HL-60 (cell line): ENCODE results near the gene RSRC2.
"Not testable (repeated sequence)": the region's sequence is repeated elsewhere in the genome, so short reads cannot be mapped to it uniquely, and the experiment has no call there.

ENCODE experiments used
- DNase-seq, 2 experiments: peaks; one replicate each; pipeline ENCODE4 v3.0.0-alpha.2; 2010 to 2020; ENCODE audit warnings: low read depth in 1 of 2, low spot score in 1 of 2
- H3K27ac ChIP-seq: fragments of 250-450 bp; sonication (Bioruptor Pico); replicated peaks from 2 replicates; pipeline ENCODE4 v1.5.1; 2020; ENCODE audit warnings: mild to moderate bottlenecking, moderate library complexity
- H3K27me3 ChIP-seq: fragments of 250-450 bp; sonication (Bioruptor Pico); 2 replicates; pipeline ENCODE4 v1.5.1; 2021; ENCODE audit warnings: mild to moderate bottlenecking, moderate library complexity; ENCODE audit not compliant: insufficient read depth, poor library complexity, severe bottlenecking
- H3K4me3 ChIP-seq: replicated peaks from 2 replicates; pipeline ENCODE4 v1.5.1; 2011; ENCODE audit warnings: mild to moderate bottlenecking, control low read depth, low read length; ENCODE audit not compliant: insufficient read depth
- GABPA ChIP-seq: IDR thresholded peaks from 2 replicates; pipeline ENCODE4 v1.6.1; 2012; ENCODE audit warnings: low read depth
- POLR2AphosphoS5 ChIP-seq: IDR thresholded peaks from 2 replicates; pipeline ENCODE4 v1.6.1; 2012; ENCODE audit warnings: low read depth
- SPI1 ChIP-seq: IDR thresholded peaks from 2 replicates; pipeline ENCODE4 v1.6.1; 2012; ENCODE audit warnings: low read depth, mild to moderate bottlenecking, borderline replicate concordance
- TF ChIP-seq, protein P1 (sequence below): IDR thresholded peaks from one replicate; pipeline ENCODE4 v1.5.1; 2011; ENCODE audit warnings: low read length, control low read depth, inconsistent platforms; ENCODE audit not compliant: insufficient read depth
- TF ChIP-seq, protein P2 (sequence below): IDR thresholded peaks from 2 replicates; pipeline ENCODE4 v1.6.1; 2012; ENCODE audit warnings: low read depth; ENCODE audit not compliant: insufficient replicate concordance

RSRC2 gene

DNA sequence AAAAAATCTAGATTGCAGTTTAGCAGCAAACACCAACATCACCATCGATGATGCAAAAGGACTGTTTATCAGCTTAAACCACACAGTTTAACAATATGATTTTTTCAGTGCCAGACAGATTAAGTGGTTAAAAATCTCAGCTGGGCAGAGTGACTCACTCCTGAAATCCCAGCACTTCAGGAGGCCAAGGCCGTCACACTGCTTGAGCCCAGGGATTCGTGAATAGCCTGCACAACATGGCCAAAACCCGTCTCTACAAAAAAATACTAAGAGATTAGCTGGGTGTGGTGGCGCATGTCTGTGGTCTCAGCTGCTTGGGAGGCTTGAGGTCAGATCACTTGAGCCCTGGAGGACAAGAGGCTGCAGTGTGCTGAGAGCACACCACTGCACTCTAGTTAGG is 8.9 kb downstream of the RSRC2 start:
- no peak for DNase-seq
- H3K27me3 ChIP-seq: no peaks in the 10 kb centered on the region
- H3K27ac ChIP-seq: no peak overlapping the region
- no peak for TF ChIP-seq SPI1
- TF ChIP-seq, protein P1, sequence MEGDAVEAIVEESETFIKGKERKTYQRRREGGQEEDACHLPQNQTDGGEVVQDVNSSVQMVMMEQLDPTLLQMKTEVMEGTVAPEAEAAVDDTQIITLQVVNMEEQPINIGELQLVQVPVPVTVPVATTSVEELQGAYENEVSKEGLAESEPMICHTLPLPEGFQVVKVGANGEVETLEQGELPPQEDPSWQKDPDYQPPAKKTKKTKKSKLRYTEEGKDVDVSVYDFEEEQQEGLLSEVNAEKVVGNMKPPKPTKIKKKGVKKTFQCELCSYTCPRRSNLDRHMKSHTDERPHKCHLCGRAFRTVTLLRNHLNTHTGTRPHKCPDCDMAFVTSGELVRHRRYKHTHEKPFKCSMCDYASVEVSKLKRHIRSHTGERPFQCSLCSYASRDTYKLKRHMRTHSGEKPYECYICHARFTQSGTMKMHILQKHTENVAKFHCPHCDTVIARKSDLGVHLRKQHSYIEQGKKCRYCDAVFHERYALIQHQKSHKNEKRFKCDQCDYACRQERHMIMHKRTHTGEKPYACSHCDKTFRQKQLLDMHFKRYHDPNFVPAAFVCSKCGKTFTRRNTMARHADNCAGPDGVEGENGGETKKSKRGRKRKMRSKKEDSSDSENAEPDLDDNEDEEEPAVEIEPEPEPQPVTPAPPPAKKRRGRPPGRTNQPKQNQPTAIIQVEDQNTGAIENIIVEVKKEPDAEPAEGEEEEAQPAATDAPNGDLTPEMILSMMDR: no peak
- TF ChIP-seq, protein P2, sequence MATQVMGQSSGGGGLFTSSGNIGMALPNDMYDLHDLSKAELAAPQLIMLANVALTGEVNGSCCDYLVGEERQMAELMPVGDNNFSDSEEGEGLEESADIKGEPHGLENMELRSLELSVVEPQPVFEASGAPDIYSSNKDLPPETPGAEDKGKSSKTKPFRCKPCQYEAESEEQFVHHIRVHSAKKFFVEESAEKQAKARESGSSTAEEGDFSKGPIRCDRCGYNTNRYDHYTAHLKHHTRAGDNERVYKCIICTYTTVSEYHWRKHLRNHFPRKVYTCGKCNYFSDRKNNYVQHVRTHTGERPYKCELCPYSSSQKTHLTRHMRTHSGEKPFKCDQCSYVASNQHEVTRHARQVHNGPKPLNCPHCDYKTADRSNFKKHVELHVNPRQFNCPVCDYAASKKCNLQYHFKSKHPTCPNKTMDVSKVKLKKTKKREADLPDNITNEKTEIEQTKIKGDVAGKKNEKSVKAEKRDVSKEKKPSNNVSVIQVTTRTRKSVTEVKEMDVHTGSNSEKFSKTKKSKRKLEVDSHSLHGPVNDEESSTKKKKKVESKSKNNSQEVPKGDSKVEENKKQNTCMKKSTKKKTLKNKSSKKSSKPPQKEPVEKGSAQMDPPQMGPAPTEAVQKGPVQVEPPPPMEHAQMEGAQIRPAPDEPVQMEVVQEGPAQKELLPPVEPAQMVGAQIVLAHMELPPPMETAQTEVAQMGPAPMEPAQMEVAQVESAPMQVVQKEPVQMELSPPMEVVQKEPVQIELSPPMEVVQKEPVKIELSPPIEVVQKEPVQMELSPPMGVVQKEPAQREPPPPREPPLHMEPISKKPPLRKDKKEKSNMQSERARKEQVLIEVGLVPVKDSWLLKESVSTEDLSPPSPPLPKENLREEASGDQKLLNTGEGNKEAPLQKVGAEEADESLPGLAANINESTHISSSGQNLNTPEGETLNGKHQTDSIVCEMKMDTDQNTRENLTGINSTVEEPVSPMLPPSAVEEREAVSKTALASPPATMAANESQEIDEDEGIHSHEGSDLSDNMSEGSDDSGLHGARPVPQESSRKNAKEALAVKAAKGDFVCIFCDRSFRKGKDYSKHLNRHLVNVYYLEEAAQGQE: no peak
- no peak for TF ChIP-seq POLR2AphosphoS5
- TF ChIP-seq GABPA: no peak
- no peak overlapping the region for H3K4me3 ChIP-seq

DNA sequence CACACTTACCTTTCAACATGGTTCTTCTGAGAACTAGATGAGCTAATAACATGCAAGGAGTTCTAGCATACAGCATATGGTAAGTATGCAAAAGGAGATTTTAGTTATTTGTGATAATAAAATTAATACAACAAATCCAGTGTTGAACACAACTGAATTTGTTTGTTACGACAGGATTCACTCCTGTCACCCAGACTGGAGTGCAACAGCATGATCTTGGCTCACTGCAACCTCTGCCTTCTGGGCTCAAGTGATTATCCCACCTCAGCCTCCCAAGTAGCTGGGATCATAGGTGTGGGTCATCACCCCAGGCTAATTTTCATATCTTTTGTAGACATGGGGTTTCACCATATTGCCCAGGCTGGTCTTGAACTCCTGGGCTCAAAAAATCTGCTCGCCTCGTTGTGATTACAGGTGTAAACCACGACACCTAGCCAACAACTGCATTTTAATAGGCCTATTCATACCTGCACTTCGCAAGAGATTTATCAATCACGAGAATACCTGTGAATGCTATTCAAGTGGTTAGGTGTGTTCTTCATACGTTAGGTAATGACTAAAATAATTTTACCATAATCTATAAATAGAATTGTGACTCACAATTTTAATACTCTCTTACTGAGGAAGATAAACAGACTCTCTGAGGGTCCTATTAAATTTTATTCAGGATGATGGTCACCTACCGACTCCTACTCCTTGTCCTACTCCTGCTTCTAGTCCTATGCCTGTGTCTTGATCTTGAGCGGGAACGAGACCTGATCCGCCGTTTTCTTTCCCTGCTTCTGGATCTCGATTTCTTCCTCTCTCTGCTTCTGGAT is 10.0 kb downstream of the RSRC2 start:
- TF ChIP-seq POLR2AphosphoS5 (no peak), GABPA (no peak), SPI1 (no peak)
- TF ChIP-seq, protein P2: no peak
- TF ChIP-seq, protein P1: no peak
- no peak overlapping the region for H3K4me3 ChIP-seq
- H3K27ac ChIP-seq: no peak overlapping the region
- H3K27me3 ChIP-seq: no peaks in the 10 kb centered on the region
- DNase-seq: no peak

DNA sequence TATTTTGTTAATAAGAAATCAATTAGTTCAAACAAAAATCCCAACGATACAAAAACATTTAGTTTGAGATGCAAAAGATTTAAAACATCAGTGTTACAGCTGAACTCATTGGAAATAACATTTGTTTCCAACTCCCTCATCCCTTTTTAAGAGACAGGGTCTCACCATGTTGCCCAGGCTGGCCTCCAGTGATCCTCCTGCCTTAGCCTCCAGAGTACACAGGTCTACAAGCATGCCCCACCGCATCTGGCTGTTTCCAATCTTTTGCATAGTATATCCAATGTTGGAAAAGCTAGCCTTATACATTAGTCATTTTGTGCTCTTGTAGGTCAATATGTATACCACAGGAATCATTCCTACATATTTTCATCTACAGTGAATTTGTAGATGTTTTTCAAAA is 11.5 kb downstream of the RSRC2 start:
- Histone ChIP-seq H3K4me3 (no peak overlapping the region), H3K27me3 (no peaks in the 10 kb centered on the region), H3K27ac (no peak overlapping the region)
- DNase-seq: no peak
- TF ChIP-seq POLR2AphosphoS5: no peak

DNA sequence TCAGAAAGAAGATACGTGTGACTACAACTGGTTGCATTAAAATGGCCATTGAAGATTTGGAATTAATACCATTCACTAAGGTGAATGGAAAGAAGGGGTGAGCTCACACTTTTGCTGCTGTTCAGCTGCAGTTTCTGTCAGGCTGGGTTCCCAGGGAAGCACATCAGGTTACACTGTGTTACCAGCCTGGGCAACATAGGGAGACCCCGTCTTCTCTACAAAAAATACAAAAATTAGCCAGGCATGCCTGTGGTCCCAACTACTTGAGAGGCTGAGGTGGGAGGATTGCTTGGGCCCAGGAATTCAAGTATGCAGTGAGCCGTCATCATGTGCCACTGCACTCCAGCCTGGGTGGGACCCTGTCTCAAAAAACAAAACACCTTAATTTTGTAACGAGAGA is 13.1 kb downstream of the RSRC2 start:
- no peak for DNase-seq
- Histone ChIP-seq H3K4me3 (no peak overlapping the region), H3K27me3 (no peaks in the 10 kb centered on the region), H3K27ac (no peak overlapping the region)
- no peak for TF ChIP-seq POLR2AphosphoS5
- TF ChIP-seq, protein P2: no peak
- TF ChIP-seq, protein P1: no peak
- no peak for TF ChIP-seq SPI1
- no peak for TF ChIP-seq GABPA

DNA sequence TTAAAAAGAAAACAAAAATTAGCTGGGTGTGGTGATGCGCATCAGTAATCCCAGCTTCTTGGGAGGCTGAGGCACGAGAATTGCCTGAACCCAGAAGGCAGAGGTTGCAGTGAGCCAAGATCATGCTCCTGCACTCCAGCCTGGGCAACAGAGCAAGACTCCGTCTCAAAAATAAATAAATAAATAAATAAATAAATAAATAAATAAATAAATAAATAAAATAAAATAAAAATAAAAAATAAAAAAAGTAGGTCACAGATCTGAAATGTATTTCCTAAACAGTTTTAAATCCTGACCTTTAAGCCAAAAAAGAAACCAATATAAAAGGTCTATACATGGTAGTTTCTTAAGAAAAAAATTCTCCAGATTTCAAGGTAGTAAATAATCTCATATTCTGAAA is 13.7 kb downstream of the RSRC2 start:
- H3K4me3 ChIP-seq, DNase-seq: not testable (repeated sequence)

More for the DNA sequence above, 13.7 kb downstream of the RSRC2 start:
- not testable (repeated sequence) for H3K27me3 ChIP-seq, H3K27ac ChIP-seq
